Measurements from ENCODE around the gene ABLIM3.

The ABLIM3 gene

GRCh38 chr5:149240354-149240998 lies 99.2 kb downstream of the ABLIM3 start:
- in situ Hi-C loops (cut with MboI; ENCODE audit: low sequenced_read_pairs), result no loop called here

GRCh38 chr5:149242339-149242738 lies 101.0 kb downstream of the ABLIM3 start:
- in situ Hi-C loops (cut with MboI; ENCODE audit: low sequenced_read_pairs), result no loop called here

- in situ Hi-C loops (cut with MboI; ENCODE audit: low sequenced_read_pairs), result no loop called here
Observed at GRCh38 chr5:149246906-149247305, 105.6 kb downstream of the ABLIM3 start.

GRCh38 chr5:149247726-149248125 lies 106.4 kb downstream of the ABLIM3 start:
- in situ Hi-C loops (cut with MboI; ENCODE audit: low sequenced_read_pairs), result no loop called here

GRCh38 chr5:149251546-149251945 lies 110.3 kb downstream of the ABLIM3 start:
- in situ Hi-C loops (cut with MboI; ENCODE audit: low sequenced_read_pairs), result loop anchor here (25.0 kb wide), 1 partner anchor 514 kb away; no protein-coding TSS in a partner anchor

GRCh38 chr5:149254506-149254905 lies 113.2 kb downstream of the ABLIM3 start:
- in situ Hi-C loops (cut with MboI; ENCODE audit: low sequenced_read_pairs), result loop anchor here (25.0 kb wide), 1 partner anchor 517 kb away; no protein-coding TSS in a partner anchor

GRCh38 chr5:149256451-149256850 lies 115.2 kb downstream of the ABLIM3 start:
- in situ Hi-C loops (cut with MboI; ENCODE audit: low sequenced_read_pairs), result loop anchor here (25.0 kb wide), 1 partner anchor 519 kb away; no protein-coding TSS in a partner anchor

- in situ Hi-C loops (cut with MboI; ENCODE audit: low sequenced_read_pairs), result loop anchor here (25.0 kb wide), 1 partner anchor 520 kb away; no protein-coding TSS in a partner anchor
Observed at GRCh38 chr5:149257131-149257530, 115.8 kb downstream of the ABLIM3 start.

GRCh38 chr5:149257889-149258705 lies 116.8 kb downstream of the ABLIM3 start:
- in situ Hi-C loops (cut with MboI; ENCODE audit: low sequenced_read_pairs), result loop anchor here (25.0 kb wide), 1 partner anchor 521 kb away; no protein-coding TSS in a partner anchor

- in situ Hi-C loops (cut with MboI; ENCODE audit: low sequenced_read_pairs), result loop anchor here (25.0 kb wide), 1 partner anchor 523 kb away; no protein-coding TSS in a partner anchor
Observed at GRCh38 chr5:149260761-149261160, 119.5 kb downstream of the ABLIM3 start.

GRCh38 chr5:149261246-149261645 lies 120.0 kb downstream of the ABLIM3 start:
- in situ Hi-C loops (cut with MboI; ENCODE audit: low sequenced_read_pairs), result loop anchor here (25.0 kb wide), 1 partner anchor 524 kb away; no protein-coding TSS in a partner anchor

GRCh38 chr5:149262315-149262714 lies 121.0 kb downstream of the ABLIM3 start:
- in situ Hi-C loops (cut with MboI; ENCODE audit: low sequenced_read_pairs), result loop anchor here (25.0 kb wide), 1 partner anchor 525 kb away; no protein-coding TSS in a partner anchor

- in situ Hi-C loops (cut with MboI; ENCODE audit: low sequenced_read_pairs), result loop anchor here (25.0 kb wide), 1 partner anchor 527 kb away; no protein-coding TSS in a partner anchor
Observed at GRCh38 chr5:149264439-149265067, 123.3 kb downstream of the ABLIM3 start.

- in situ Hi-C loops (cut with MboI; ENCODE audit: low sequenced_read_pairs), result loop anchor here (25.0 kb wide), 1 partner anchor 528 kb away; no protein-coding TSS in a partner anchor
Observed at GRCh38 chr5:149265068-149265465, 123.8 kb downstream of the ABLIM3 start.

GRCh38 chr5:149265597-149265996 lies 124.3 kb downstream of the ABLIM3 start:
- in situ Hi-C loops (cut with MboI; ENCODE audit: low sequenced_read_pairs), result loop anchor here (25.0 kb wide), 1 partner anchor 528 kb away; no protein-coding TSS in a partner anchor

- in situ Hi-C loops (cut with MboI; ENCODE audit: low sequenced_read_pairs), result loop anchor here (25.0 kb wide), 1 partner anchor 530 kb away; no protein-coding TSS in a partner anchor
Observed at GRCh38 chr5:149267241-149267973, 126.1 kb downstream of the ABLIM3 start.

- in situ Hi-C loops (cut with MboI; ENCODE audit: low sequenced_read_pairs), result loop anchor here (25.0 kb wide), 1 partner anchor 532 kb away; no protein-coding TSS in a partner anchor
Observed at GRCh38 chr5:149268928-149269557, 127.8 kb downstream of the ABLIM3 start.

- in situ Hi-C loops (cut with MboI; ENCODE audit: low sequenced_read_pairs), result loop anchor here (25.0 kb wide), 1 partner anchor 534 kb away; no protein-coding TSS in a partner anchor
Observed at GRCh38 chr5:149271195-149271715, 130.0 kb downstream of the ABLIM3 start.

All from HL-60/S4 treated with phorbol 12-myristate 13-acetate at 8.2 ng/mL for 4 days and 3 days (cell line).